HG03097 (cell line): ENCODE measurements around the gene FLACC1.
"Not testable (repeated sequence)": the region's sequence is repeated elsewhere in the genome, so short reads cannot be mapped to it uniquely, and the experiment has no call there.

ENCODE experiments used
- ATAC-seq: cut with Tn5 transposase; IDR thresholded peaks from one replicate; pipeline ENCODE4 v1.9.1; 2021; ENCODE audit not compliant: unreplicated experiment, low FRiP score

FLACC1 gene

DNA sequence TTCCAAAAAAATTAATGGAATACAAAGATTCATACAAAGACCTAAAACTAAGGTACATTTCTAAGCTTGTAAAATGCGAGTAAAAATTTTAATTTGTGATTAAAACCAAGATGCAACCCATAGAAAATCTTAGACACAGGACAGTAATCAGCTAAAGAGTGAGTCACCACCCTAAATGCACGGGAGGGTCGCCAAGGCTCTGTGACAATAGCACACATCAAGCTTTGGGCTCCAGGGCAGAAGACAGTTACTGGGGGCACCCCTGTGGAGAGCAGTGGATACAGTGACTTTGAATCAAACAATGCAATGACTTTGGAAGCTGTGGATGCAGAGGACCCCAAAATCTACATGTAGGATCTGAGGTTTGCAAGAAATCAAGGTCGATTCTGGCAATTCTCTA lies 7.5 kb downstream of the FLACC1 start:
- ATAC-seq: no peak

DNA sequence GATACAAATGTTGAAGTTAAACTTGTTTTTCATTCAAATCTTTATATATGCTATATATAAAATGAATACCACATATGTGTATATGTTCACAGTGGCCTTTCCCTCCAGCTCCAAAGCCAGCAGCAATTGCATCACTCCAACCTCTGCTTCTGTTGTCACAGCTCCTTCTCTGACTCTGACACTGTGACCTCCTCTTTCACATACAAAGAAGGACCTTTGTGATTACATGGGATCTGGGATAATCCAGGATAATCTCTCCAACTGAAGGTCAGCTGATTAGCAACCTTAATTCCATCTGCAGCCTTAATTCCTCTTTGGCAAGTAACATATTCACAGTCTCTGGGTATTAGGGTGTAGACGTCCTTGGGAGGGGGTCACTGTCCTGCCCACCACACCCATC lies 8.4 kb downstream of the FLACC1 start:
- no peak for ATAC-seq

DNA sequence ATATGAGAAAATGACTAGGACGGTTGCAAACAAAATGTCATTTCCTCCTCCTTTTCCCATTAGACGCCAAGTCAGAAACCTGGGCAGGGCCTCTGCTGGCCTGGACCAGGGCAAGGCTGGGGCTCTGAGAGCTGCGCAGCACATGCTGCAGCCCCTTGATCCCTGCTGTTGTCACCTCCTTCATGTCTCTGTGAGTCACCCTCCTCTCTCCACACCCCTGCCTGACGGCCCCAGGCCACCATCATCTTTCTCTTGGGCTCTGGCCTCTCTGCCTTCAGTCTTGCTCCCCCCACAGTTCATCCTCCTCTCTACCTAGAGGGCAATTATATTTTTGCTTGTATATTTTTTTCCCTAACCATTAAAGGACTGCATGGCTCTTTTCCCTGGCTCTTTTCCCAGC lies 10.0 kb downstream of the FLACC1 start:
- no peak for ATAC-seq

DNA sequence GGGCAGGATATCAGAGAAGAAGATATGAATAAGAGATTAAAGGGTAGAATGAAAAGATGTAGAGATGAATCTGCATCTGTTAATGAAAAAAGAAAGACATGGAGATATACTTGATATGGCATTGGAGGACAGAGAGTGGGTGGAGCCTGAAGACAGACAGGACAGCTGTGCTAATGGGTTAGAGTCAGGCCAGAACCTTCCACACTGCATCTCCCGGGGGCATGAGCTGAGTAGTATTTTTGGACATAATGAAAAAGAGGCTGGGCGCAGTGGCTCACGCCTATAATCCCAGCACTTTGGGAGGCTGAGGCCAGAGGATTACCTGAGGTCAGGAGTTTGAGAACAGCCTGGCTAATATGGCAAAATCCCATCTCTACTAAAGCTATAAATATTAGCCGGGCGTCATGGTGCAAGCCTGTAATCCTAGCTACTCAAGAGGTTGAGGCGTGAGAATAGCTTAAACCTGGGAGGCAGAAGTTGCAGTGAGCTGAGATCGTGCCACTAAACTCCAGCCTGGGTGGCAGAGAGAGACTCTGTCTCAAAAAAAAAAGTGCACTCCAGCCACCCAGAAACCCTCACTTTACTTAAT lies 11.4 kb downstream of the FLACC1 start:
- no peak for ATAC-seq

DNA sequence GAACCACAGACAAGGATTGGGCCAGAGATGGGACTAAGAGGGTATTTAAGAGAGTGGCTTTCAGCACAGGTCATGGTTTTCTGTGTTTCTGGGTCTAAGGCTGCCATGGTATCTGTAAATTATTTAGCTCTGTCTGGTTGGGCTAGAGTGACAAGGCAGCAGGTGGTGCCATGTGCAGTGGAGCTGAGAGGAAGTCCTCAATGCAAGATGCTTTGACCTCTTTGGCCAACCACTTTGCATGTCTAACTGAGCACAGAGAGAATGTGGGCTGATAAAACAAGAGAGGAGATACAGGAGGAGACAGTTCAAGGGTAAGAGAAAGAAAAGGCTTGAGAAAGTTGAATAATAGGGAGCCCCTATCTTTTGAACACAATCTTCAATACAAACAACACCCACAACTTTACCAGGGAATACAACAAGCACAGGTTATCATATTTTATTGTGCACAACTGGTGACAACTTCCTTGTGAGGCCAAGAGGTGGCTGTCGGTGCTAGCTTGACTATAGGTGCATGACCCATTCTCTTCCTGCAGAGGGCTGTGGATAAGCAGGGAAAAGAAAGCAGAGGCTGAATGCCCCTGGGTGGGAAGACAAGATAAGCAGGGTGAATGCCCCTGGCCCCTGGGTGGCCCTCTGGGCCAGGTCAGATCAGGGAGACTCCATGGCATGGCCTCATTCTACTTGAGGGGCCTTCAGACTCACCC lies 12.3 kb downstream of the FLACC1 start:
- peak; percentile 92 for ATAC-seq

DNA sequence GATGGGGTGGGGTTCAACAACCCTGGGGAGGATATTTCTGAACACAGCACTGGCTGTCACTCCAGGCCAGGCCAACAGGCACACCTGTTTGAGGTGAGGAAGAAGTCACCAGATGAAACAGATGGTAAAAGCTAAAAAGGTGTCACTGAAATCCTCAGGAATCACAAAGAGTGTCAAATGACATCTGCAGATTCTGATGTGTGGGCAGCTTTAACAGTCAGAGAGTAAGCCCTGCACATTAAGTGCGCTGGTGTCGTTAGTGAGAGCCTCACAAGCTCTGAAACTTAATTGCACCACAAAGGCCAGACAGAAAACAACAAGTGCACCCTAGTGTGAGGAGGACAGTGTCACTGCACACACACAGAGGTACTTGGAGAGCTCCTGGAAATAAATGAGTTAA lies 13.6 kb downstream of the FLACC1 start:
- ATAC-seq: no peak

DNA sequence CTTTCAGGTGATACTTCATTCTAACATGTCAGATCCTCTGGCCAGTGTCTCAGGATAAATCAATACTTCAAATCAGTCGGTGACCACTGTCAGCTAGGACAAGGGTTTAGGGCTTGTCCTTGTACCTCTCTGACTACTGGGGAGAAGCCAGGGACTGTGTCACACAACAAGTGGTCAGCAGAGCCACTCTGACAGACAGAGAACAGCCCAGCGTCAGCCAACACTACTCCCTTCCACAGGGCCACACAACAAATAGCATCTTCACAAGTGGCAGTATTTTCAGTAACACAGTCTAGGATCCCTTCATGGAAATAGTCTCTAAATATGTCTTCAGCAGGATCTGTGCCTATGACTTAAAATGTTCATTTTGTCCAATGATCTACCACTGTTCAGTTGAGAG lies 14.2 kb downstream of the FLACC1 start:
- ATAC-seq: no peak

DNA sequence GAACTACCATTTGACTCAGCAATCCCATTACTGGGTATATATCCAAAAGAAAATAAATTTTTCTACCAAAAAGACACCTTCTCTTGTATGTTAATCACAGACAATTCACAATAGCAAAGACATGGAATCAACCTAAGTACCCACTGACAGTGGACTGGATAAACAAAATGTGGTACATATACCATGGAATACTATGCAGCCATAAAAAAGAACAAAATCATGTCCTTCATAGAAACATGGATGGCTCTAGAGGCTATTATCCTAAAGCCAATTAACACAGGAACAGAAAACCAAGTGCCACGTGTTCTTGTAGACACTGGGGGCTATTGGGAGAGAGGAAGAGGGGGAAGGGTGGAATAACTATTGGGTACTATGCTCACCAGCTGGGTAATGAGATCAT lies 27.7 kb downstream of the FLACC1 start:
- ATAC-seq: no peak

DNA sequence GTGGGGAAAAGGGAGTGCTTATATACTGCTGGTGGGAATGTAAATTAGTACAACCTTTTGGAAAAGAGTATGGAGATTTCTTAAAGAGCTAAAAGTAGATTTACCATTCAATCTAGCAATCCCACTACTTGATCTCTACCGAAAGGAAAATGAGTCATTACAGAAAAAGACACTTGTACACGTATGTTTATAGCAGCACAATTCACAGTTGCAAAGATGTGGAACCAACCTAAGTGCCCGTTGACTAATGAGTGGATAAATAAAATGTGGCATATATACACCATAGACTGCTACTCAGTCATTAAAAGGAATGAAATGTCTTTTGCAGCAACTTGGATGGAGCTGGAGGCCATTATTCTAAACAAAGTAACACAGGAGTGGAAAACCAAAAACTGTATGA lies 29.5 kb downstream of the FLACC1 start:
- no peak for ATAC-seq

DNA sequence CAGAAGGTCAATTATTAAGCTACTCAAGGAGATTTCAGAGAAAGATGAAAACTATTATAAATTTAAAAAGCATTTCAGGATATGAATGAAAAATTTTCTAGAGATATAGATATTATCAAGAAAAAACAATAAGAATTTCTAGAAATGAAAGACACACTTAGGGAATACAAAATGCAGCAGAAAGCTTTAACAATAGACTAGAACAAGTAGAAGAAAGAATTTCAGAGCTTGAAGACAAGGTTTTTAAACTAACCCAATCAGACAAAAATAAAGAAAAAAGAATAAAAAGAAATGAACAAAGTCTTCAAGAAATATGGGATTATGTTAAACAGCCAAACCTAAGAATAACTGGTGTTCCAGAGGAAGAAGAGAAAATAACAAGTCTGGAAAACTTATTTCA lies 34.4 kb downstream of the FLACC1 start:
- ATAC-seq: no peak

DNA sequence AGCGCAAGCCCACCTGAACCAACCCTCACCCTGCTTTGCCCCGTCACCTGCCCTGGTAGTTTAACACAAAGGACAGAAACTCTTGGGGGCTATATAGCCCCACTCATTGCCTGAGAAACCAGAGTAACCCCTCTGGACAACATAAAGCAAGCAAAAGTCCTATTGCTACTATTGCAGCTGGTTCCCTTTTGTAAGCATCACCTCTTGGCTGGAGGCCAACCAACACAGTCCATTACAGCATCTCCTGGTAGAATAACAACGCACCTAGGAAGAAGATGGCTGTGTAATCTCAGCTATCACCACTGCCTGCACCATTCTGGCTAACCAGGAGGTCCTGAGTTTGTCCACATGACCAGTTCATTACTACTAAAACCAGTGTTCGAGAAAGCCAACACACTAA lies 36.4 kb downstream of the FLACC1 start:
- ATAC-seq: no peak

DNA sequence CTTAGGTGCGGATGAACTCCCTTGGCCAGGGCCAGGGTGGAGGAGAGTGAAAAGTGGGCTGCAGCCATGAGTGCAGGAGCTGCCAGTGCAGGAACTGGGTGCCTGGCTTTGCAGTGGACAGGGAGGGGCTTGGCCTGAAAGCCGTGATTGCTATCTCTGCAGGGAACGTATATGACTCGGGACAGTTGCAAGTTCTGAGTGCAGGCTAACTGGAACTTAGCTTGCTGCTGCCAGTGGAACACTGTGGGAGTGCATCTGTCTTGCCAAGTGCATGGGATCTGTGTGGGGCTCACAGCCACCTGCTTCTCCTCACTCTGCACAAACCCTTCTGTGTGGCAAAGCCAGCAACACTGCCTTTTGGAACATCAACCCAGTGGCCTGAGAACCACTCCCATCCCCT lies 36.9 kb downstream of the FLACC1 start:
- no peak for ATAC-seq

DNA sequence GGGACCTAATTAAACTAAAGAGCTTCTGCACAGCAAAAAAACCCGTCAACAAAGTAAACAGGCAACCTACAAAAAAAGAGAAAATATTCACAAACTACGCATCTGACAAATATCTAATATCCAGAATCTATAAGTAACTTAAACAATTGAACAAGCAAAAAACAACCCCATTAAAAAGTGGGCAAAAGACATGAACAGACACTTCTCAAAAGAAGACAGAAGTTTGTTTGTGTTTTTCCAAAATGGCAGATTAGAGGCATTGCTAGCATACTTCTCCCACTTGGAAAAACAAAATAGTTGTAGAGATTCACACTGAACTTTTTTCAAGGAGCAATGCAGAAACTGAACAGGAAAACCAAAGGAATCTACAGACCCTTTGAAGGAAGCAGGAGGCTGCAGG lies 37.6 kb downstream of the FLACC1 start:
- no peak for ATAC-seq

DNA sequence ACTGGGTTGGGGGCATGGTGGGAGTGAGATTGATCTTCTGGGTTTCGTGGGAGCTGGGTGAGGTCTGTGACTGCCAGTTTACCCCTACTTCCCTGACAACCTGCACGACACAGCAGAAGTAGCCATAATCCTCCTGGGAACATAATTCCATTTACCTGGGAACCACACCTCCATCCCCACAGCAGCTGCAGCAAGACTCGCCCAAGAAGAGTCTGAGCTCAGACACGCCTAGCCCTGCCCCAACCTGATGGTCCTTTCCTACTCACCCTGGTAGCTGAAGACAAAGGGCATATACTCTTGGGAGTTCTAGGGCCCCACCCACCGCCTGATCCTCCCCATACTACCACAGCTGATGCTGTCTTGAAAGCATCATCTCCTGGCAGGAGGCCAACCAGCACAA lies 43.8 kb downstream of the FLACC1 start:
- no peak for ATAC-seq

DNA sequence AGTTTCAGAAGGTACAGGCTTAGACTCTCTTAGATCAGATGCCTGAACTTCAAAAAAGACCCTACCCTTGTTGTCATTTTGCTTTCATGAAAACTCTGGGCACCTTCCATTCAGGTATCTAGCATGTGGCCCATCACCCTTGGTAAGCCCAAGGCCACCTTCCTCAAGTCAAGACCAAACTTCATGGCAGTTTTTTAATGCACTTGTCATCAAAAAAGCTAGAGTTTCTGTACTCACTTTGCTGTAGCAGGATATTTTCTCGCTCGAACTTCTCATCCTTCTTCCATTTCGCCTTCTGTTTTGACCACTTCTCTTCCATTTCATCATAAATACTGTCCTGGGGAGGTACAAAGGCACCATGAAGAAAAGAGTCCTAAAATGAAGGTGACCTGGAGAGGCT lies 48.2 kb downstream of the FLACC1 start:
- ATAC-seq: no peak

DNA sequence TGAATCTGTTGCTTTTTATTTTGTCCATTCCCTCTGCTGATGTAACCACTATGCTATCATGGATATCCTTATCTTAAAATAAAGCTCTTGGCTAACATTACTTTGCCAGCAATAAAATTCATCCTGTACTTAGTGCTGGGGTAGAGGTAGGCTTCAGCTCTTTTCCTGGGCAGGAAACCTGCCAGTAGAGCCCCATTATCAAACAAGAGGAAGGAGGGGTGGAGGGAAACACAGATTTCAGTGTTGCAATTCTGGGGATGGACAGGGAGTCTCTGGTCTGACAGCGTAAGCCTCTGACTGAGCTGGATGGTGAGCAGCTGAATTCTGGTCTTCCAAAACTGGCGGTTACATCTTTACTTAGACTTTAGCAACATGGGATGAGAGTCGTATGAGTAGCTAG lies 49.3 kb downstream of the FLACC1 start:
- ATAC-seq: no peak

DNA sequence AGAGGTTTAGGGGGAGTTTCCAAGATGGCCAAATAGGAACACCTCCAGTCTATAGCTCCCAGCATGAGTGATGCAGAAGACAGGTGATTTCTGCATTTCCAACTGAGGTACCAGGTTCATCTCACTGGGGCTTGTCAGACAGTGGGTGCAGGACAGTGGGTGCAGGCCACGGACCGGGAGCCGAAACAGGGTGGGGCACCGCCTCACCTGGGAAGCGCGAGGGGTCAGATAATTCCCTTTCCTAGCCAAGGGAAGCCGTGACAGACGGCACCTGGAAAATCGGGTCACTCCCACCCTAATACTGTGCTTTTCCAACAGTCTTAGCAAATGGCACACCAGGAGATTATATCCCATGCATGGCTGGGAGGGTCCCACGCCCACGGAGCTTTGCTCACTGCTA lies 57.2 kb downstream of the FLACC1 start:
- not testable (repeated sequence) for ATAC-seq

DNA sequence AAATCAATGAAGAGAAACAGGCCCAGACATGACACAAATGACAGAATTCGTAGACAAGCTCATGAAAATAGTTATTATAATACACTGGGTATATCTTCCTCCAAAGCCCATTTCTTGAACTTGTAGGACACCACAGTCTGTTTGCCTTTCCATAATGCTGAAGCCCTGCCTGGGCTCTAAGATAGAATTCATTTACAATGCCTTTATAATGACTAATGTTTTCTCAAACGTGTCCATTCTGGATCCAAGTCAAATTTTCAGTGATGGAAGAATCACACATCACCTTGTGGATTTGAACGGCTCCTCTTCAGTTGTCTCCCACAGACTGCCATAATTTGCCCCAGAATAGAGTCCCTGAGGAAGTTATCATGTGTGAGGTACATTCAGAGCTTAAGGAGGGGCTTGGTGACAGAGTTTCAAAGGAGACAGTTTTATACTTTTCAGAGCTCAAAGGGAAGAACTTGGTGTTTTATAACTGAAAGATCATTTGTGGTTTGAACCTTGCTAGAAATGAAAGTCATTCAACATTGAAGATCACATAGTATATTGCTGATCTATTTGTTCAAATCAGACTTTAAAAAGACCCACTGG lies 58.6 kb downstream of the FLACC1 start:
- ATAC-seq: no peak

DNA sequence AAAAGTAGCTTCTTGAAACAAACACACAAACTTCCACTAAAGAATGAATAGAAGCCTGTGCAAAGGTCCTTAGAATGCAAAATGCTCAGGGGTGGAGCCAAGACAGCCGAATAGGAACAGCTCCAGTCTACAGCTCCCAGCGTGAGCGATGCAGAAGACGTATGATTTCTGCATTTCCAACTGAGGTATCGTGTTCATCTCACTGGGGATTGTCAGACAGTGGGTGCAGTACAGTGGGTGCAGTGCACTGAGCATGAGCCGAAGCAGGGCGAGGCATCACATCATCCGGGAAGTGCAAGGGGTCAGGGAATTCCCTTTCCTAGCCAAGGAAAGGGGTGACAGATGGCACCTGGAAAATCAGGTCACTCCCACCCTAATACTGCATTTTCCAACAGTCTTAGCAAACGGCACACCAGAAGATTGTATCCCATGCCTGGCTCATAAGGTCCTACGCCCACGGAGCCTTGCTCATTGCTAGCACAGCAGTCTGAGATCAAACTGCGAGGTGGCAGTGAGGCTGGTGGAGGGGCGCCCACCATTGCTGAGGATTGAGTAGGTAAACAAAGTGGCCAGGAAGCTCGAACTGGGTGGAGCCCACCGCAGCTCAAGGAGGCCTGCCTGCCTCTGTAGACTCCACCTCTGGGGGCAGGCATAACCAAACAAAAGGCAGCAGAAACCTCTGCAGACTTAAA lies 66.5 kb downstream of the FLACC1 start:
- ATAC-seq: not testable (repeated sequence)

DNA sequence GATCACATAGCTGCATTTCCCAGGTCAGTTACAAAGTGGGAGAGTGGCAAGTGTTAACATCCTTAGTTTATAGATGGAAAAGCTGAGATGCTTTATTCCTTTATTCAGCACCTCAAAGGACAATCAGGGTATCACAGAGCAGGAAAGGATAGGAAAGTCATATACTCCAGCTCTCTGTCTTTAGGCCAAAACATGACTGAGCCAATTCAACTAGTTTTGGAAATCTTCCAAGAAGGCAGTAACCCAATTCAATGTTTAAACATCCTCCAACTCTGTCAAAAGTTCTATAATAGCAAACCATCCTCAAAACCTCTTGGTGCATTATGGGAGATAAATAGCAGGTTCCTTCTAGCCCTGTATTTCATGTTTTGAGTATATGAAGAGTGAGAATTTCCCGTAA lies 71.6 kb downstream of the FLACC1 start:
- ATAC-seq: no peak

DNA sequence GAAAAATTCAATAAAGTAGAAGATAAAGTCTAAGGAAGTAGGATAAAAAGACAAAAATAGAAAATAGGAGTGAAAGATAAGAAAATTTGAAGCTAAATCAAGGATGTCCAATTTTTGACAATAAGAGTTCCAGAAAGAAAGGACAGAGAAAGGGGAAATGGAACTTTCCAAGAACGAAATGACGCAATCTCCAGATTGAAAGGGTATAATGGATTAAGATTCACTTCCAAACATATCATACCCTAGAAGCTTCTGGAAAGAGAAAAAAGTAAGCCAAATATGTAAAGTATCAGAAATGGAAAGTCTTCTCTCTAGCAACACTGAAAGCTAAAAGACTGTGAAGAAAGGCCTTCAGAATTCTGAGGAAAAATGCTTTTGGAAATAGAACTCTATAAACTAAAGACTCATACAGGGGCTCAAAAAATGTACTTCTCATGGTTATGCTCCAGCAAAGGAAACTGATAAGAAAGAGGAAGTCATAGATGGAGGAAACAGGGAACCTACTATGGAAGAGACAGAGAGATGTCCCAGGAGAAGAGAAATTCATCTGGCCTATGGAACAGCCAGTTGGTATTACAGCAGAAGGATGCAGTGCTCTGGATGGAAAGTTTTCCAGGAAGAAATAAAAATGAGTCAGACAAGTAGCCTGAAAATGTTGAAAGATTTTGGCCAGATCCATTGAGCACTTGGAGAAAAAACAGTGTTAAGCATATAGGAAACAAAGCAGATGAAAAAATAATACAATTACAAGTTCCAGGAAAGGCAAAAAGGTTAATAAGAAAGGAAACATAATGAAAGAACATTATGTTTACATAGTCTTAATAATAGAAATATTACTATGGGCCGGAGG lies 76.7 kb downstream of the FLACC1 start:
- no peak for ATAC-seq
